Lower leg skin (tissue), 3 donors: Measurements from ENCODE around the gene FAM234A.

Source experiments
- POLR2A ChIP-seq, 2 donors: fragments of 450-650 bp; IDR thresholded peaks; one replicate each; pipeline ENCODE4 v1.6.1; 2016 to 2017; ENCODE audit warnings: antibody characterized with exemption in 2 of 2, mild to moderate bottlenecking in 1 of 2, moderate library complexity in 1 of 2
- TF ChIP-seq, protein P1 (sequence below), 3 donors: fragments of 450-650 bp; IDR thresholded peaks; one replicate each; pipeline ENCODE4 v1.5.1; 2016; ENCODE audit warnings: antibody characterized with exemption in 3 of 3, mild to moderate bottlenecking in 3 of 3, moderate library complexity in 2 of 3

DNA sequence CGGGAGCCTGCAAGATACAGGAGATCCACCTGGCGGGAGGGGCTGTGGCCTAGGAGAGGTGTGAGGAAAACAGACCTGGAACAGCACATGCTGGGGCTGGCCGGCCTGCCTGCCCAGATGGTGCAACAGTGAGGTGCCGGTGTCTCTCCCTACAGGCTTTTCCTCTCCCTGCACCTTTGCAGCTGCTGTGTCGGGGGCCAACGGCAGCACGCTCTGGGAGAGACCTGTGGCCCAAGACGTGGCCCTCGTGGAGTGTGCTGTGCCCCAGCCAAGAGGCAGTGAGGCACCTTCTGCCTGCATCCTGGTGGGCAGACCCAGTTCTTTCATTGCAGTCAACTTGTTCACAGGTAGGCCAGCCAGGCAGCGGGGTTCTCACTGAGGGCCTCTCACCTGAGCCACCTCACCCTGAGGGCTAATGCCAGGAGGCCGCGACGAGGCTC is 25.2 kb downstream of the FAM234A start:
- TF ChIP-seq, protein P1, sequence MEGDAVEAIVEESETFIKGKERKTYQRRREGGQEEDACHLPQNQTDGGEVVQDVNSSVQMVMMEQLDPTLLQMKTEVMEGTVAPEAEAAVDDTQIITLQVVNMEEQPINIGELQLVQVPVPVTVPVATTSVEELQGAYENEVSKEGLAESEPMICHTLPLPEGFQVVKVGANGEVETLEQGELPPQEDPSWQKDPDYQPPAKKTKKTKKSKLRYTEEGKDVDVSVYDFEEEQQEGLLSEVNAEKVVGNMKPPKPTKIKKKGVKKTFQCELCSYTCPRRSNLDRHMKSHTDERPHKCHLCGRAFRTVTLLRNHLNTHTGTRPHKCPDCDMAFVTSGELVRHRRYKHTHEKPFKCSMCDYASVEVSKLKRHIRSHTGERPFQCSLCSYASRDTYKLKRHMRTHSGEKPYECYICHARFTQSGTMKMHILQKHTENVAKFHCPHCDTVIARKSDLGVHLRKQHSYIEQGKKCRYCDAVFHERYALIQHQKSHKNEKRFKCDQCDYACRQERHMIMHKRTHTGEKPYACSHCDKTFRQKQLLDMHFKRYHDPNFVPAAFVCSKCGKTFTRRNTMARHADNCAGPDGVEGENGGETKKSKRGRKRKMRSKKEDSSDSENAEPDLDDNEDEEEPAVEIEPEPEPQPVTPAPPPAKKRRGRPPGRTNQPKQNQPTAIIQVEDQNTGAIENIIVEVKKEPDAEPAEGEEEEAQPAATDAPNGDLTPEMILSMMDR (IDR thresholded peaks at IDR 0.05): no peak
- no peak for TF ChIP-seq POLR2A (IDR thresholded peaks at IDR 0.05)
